PFSK-1 (cell line): ENCODE results near the gene CDK13.

Source experiments
- FOXP2 ChIP-seq: optimal IDR thresholded peaks from 2 replicates; pipeline ENCODE3; 2011; ENCODE audit warnings: borderline replicate concordance, control low read depth, inconsistent platforms; ENCODE audit not compliant: insufficient read depth; ENCODE audit errors: extremely low read length, extremely low read depth
- POLR2AphosphoS5 ChIP-seq: IDR thresholded peaks from 2 replicates; pipeline ENCODE4 v1.6.1; 2012; ENCODE audit warnings: low read depth, mild to moderate bottlenecking, control low read depth, low read length, moderate library complexity
- SIN3A ChIP-seq: IDR thresholded peaks from 2 replicates; pipeline ENCODE4 v1.6.1; 2012; ENCODE audit warnings: mild to moderate bottlenecking, low read length, moderate library complexity, borderline replicate concordance; ENCODE audit not compliant: insufficient read depth
- TAF1 ChIP-seq: IDR thresholded peaks from 2 replicates; pipeline ENCODE4 v1.6.1; 2012; ENCODE audit warnings: low read length, control low read depth, borderline replicate concordance; ENCODE audit not compliant: insufficient read depth
- TF ChIP-seq, protein P1 (sequence below), 2 experiments: IDR thresholded peaks; 2 replicates each; pipeline versions ENCODE4 v1.6.1 to v1.8.0; 2011 to 2012; ENCODE audit warnings: low read depth in 2 of 2, low read length in 2 of 2, control low read depth in 1 of 2, inconsistent platforms in 1 of 2, mild to moderate bottlenecking in 1 of 2, moderate library complexity in 1 of 2; ENCODE audit not compliant: insufficient read depth in 1 of 2

CDK13 gene

GRCh38 chr7:40058636-40059035, 108.6 kb downstream of the CDK13 start:
- TF ChIP-seq POLR2AphosphoS5 (no peak), FOXP2 (no peak), SIN3A (no peak), TAF1 (no peak)
- TF ChIP-seq, protein P1, sequence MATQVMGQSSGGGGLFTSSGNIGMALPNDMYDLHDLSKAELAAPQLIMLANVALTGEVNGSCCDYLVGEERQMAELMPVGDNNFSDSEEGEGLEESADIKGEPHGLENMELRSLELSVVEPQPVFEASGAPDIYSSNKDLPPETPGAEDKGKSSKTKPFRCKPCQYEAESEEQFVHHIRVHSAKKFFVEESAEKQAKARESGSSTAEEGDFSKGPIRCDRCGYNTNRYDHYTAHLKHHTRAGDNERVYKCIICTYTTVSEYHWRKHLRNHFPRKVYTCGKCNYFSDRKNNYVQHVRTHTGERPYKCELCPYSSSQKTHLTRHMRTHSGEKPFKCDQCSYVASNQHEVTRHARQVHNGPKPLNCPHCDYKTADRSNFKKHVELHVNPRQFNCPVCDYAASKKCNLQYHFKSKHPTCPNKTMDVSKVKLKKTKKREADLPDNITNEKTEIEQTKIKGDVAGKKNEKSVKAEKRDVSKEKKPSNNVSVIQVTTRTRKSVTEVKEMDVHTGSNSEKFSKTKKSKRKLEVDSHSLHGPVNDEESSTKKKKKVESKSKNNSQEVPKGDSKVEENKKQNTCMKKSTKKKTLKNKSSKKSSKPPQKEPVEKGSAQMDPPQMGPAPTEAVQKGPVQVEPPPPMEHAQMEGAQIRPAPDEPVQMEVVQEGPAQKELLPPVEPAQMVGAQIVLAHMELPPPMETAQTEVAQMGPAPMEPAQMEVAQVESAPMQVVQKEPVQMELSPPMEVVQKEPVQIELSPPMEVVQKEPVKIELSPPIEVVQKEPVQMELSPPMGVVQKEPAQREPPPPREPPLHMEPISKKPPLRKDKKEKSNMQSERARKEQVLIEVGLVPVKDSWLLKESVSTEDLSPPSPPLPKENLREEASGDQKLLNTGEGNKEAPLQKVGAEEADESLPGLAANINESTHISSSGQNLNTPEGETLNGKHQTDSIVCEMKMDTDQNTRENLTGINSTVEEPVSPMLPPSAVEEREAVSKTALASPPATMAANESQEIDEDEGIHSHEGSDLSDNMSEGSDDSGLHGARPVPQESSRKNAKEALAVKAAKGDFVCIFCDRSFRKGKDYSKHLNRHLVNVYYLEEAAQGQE (IDR thresholded peaks at IDR 0.05; ENCODE audit: insufficient read depth in 1 of 2, low read depth in 2 of 2, low read length in 2 of 2) = no peak

DNA sequence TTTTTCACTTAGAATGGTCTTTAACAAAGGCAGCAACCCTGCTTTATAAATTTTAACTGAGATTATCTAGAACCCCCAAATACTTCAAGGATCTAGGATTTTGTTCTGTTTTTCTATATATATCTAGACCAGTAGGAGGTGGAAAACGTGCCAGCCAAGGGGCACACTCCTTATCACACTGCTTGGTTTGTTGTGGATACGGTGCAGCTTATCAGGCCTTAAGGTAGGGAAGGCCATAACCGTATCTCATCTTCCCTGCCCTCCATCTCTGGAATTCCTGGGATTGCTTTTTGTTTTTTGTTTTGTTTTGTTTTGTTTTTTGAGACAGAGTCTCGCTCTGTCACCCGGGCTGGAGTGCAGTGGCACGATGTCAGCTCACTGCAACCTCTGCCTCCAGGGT, 109.0 kb downstream of the CDK13 start:
- TF ChIP-seq POLR2AphosphoS5 (no peak), SIN3A (no peak), FOXP2 (no peak), TAF1 (no peak)
- TF ChIP-seq, protein P1 (IDR thresholded peaks at IDR 0.05; ENCODE audit: insufficient read depth in 1 of 2, low read depth in 2 of 2, low read length in 2 of 2) = no peak

- TF ChIP-seq TAF1 (no peak), SIN3A (no peak), POLR2AphosphoS5 (no peak), FOXP2 (no peak)
- TF ChIP-seq, protein P1 (IDR thresholded peaks at IDR 0.05; ENCODE audit: insufficient read depth in 1 of 2, low read depth in 2 of 2, low read length in 2 of 2) = no peak
These were observed 122.2 kb downstream of the CDK13 start for GRCh38 chr7:40072268-40072667.

- TF ChIP-seq POLR2AphosphoS5 (no peak), SIN3A (no peak), FOXP2 (no peak), TAF1 (no peak)
- TF ChIP-seq, protein P1 (IDR thresholded peaks at IDR 0.05; ENCODE audit: insufficient read depth in 1 of 2, low read depth in 2 of 2, low read length in 2 of 2) = no peak
These were observed 123.2 kb downstream of the CDK13 start for GRCh38 chr7:40073239-40073638.

- TF ChIP-seq SIN3A (no peak), TAF1 (no peak), POLR2AphosphoS5 (no peak)
- TF ChIP-seq, protein P1 (IDR thresholded peaks at IDR 0.05; ENCODE audit: insufficient read depth in 1 of 2, low read depth in 2 of 2, low read length in 2 of 2) = no peak
These were observed 127.8 kb downstream of the CDK13 start for GRCh38 chr7:40077849-40078248.
